ENCODE results near the gene CCDC88C. TPM values are rescaled to one million over a fixed set of nuclear protein-coding genes. Genes with fewer than 3 reads are reported as not detected.

Gene CCDC88C
- total RNA-seq, 1 experiment from 2014 or later = 2.0 TPM

- no peak for DNase-seq (ENCODE audit: low read depth)
- in situ Hi-C loops (cut with HindIII; ENCODE audit: low pct_unique_long_range_greater_than_20kb, low sequenced_read_pairs) = no loop called here
Measured at GRCh38 chr14:91402348-91402747, 15.3 kb downstream of the CCDC88C start.

GRCh38 chr14:91401751-91402150, 15.9 kb downstream of the CCDC88C start:
- no peak for DNase-seq (ENCODE audit: low read depth)
- in situ Hi-C loops (cut with HindIII; ENCODE audit: low pct_unique_long_range_greater_than_20kb, low sequenced_read_pairs) = no loop called here

- in situ Hi-C loops (cut with HindIII; ENCODE audit: low pct_unique_long_range_greater_than_20kb, low sequenced_read_pairs) = no loop called here
- no peak for DNase-seq (ENCODE audit: low read depth)
Measured at GRCh38 chr14:91400696-91401095, 16.9 kb downstream of the CCDC88C start.

- in situ Hi-C loops (cut with HindIII; ENCODE audit: low pct_unique_long_range_greater_than_20kb, low sequenced_read_pairs) = no loop called here
- no peak for DNase-seq (ENCODE audit: low read depth)
Measured at GRCh38 chr14:91399868-91400640, 17.6 kb downstream of the CCDC88C start.

GRCh38 chr14:91398707-91399106, 18.9 kb downstream of the CCDC88C start:
- DNase-seq (ENCODE audit: low read depth) = no peak
- in situ Hi-C loops (cut with HindIII; ENCODE audit: low pct_unique_long_range_greater_than_20kb, low sequenced_read_pairs) = no loop called here

GRCh38 chr14:91397965-91398591, 19.5 kb downstream of the CCDC88C start:
- DNase-seq (ENCODE audit: low read depth) = no peak
- in situ Hi-C loops (cut with HindIII; ENCODE audit: low pct_unique_long_range_greater_than_20kb, low sequenced_read_pairs) = no loop called here

- no peak for DNase-seq (ENCODE audit: low read depth)
- in situ Hi-C loops (cut with HindIII; ENCODE audit: low pct_unique_long_range_greater_than_20kb, low sequenced_read_pairs) = no loop called here
Measured at GRCh38 chr14:91396959-91397815, 20.4 kb downstream of the CCDC88C start.

GRCh38 chr14:91396013-91396660, 21.5 kb downstream of the CCDC88C start:
- in situ Hi-C loops (cut with HindIII; ENCODE audit: low pct_unique_long_range_greater_than_20kb, low sequenced_read_pairs) = no loop called here
- DNase-seq (ENCODE audit: low read depth) = no peak

- DNase-seq (ENCODE audit: low read depth) = no peak
- in situ Hi-C loops (cut with HindIII; ENCODE audit: low pct_unique_long_range_greater_than_20kb, low sequenced_read_pairs) = no loop called here
Measured at GRCh38 chr14:91395466-91395865, 22.2 kb downstream of the CCDC88C start.

GRCh38 chr14:91394105-91395081, 23.2 kb downstream of the CCDC88C start:
- in situ Hi-C loops (cut with HindIII; ENCODE audit: low pct_unique_long_range_greater_than_20kb, low sequenced_read_pairs) = no loop called here
- DNase-seq (ENCODE audit: low read depth) = no peak

GRCh38 chr14:91392623-91393303, 24.9 kb downstream of the CCDC88C start:
- DNase-seq (ENCODE audit: low read depth) = no peak
- in situ Hi-C loops (cut with HindIII; ENCODE audit: low pct_unique_long_range_greater_than_20kb, low sequenced_read_pairs) = no loop called here

- in situ Hi-C loops (cut with HindIII; ENCODE audit: low pct_unique_long_range_greater_than_20kb, low sequenced_read_pairs) = no loop called here
Measured at GRCh38 chr14:91390165-91390778, 27.3 kb downstream of the CCDC88C start.

GRCh38 chr14:91389150-91389549, 28.5 kb downstream of the CCDC88C start:
- in situ Hi-C loops (cut with HindIII; ENCODE audit: low pct_unique_long_range_greater_than_20kb, low sequenced_read_pairs) = no loop called here
- no peak for DNase-seq (ENCODE audit: low read depth)

More at GRCh38 chr14:91390165-91390778, 27.3 kb downstream of the CCDC88C start:
- no peak for DNase-seq (ENCODE audit: low read depth)

GRCh38 chr14:91388551-91388975, 29.1 kb downstream of the CCDC88C start:
- no peak for DNase-seq (ENCODE audit: low read depth)
- in situ Hi-C loops (cut with HindIII; ENCODE audit: low pct_unique_long_range_greater_than_20kb, low sequenced_read_pairs) = no loop called here

GRCh38 chr14:91387951-91388381, 29.7 kb downstream of the CCDC88C start:
- DNase-seq (ENCODE audit: low read depth) = no peak
- in situ Hi-C loops (cut with HindIII; ENCODE audit: low pct_unique_long_range_greater_than_20kb, low sequenced_read_pairs) = no loop called here

GRCh38 chr14:91387169-91387835, 30.3 kb downstream of the CCDC88C start:
- no peak for DNase-seq (ENCODE audit: low read depth)
- in situ Hi-C loops (cut with HindIII; ENCODE audit: low pct_unique_long_range_greater_than_20kb, low sequenced_read_pairs) = no loop called here
